HG02981 (cell line): ENCODE data around the gene SEMA6B.
"Not testable (repeated sequence)": the region's sequence is repeated elsewhere in the genome, so short reads cannot be mapped to it uniquely, and the experiment has no call there.

Source experiments
- ATAC-seq: cut with Tn5 transposase; IDR thresholded peaks from one replicate; pipeline ENCODE4 v1.9.1; 2021; ENCODE audit warnings: mild to moderate bottlenecking, moderate library complexity; ENCODE audit not compliant: unreplicated experiment

Gene SEMA6B

DNA sequence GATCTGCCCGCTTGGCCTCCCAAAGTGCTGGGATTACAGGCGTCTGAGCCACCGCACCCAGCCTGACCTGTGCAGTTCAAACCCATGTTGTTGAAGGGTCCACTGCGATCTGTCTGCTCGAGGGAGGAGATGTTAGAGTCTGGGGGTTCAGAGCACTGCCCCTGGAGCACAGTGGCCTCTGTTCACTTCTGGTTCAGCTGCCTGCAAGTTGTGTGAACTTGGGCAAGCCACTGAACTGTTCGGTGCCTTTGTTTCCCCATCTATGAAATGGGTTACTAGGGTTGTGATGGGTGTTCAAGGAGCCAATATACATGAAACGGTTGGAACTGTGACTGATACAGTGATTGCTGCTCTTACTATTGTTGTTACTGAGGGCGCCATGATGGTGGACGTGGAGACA is 26.1 kb downstream of the SEMA6B start:
- no peak for ATAC-seq

GRCh38 chr19:4531562-4532165 is 27.8 kb downstream of the SEMA6B start:
- ATAC-seq: no peak

- no peak for ATAC-seq
These were observed 29.5 kb downstream of the SEMA6B start for GRCh38 chr19:4529924-4530522.

GRCh38 chr19:4528843-4529242 is 30.6 kb downstream of the SEMA6B start:
- no peak for ATAC-seq

DNA sequence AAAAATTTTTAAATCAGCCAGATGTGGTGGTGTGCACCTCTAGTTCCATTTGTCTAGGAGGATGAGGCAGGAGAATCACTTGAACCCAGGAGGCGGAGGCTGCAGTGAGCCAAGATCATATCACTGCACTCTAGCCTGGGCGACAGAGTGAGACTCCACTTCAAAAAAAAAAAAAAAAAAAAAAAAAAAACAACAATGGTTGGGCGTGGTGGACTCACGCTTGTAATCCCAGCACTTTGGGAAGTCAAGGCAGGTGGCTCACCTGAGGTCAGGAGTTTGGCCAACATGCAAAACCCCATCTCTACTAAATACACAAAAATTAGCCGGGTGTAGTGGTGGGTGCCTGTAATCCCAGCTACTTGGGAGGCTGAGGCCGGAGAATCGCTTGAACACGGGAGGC is 32.1 kb downstream of the SEMA6B start:
- not testable (repeated sequence) for ATAC-seq

DNA sequence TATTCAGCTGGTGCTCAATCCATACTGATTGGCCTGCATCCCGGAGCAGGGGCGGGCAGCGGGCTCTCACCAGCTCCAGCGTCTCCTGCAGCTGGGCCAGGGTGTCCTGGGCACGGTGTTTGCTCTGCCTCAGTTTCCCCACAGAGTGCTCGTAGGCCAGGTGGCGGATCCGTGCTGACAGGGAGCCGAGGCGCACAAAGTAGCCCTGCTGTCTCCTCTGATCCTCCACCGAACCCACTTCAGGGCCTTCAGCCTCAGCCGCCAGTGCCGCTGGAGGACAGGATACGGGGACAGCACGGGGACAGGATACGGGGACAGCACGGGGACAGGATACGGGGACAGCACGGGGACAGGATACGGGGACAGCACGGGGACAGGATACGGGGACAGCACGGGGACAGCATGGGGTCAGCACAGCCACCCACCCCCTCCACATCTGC is 33.9 kb downstream of the SEMA6B start:
- ATAC-seq: no peak

DNA sequence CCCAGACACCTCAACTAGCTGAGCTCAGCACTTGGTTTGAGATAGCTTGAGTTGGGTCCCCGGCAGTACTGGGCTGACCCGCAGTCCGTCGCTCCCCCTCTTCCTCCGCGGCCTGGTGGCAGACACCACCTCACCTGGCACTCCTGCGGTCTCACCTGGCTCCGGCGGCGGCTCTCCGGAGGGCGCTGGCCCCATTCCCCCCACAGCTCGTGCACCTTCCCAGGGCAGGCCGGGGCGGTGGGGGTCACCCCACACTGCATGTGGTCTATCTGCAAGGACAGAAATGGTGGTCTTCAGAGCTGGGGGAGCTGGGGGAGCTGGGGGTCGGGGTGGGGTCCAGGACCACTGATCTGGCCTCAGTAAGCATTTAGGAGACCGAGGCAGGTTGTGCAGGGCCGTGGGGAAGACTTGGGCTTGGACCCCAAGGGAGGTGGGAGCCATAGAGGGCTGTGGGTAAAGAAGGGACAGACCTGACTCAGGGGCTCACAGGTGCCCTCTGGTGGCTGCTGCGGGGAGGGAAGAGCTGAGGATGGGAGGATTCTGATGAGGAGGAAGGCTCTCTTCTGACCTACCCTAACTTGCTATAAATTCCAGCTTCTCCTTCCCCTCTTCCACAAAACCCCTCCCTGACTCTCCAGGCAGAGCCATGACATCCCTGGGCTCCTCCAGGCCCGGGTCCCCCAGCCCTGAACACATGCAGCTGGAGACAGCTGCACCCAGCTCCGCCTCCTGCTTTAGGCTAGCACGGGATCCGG is 34.5 kb downstream of the SEMA6B start:
- no peak for ATAC-seq

- ATAC-seq: no peak
These were observed 36.0 kb downstream of the SEMA6B start for GRCh38 chr19:4523306-4524110.

DNA sequence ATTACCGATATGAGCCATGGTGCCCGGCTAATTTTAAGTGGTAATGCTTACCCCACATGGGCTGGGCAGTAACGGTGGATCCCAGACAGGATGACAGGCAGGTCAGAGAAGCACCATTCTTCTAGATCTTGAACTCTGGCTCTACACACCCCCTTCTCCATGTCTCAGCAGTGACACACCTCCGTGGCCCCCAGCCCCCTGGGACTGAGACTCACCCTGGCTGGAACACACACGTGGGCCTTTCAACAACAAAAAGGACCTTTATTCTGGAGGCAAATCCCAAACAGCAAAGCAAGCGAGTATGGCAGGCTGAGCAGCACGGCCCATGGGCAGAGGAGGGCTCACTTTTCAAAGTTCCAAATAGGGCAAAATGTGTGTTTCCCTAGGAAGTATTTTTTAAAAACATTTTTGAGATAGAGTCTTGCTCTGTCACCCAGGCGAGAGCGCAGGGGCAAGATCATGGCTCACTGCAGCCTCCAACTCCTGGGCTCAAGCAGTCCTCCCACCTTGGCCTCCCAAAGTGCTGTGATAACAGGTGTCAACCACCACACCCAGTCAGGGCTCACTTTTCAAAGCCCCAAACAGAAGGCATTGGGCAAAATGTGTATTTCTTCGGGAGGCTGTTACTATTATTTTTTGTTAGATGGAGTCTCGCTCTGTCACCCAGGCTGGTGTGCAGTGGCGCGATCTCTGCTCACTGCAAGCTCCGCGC is 37.0 kb downstream of the SEMA6B start:
- ATAC-seq: no peak

GRCh38 chr19:4521888-4522242 is 37.6 kb downstream of the SEMA6B start:
- no peak for ATAC-seq

GRCh38 chr19:4521170-4521887 is 38.2 kb downstream of the SEMA6B start:
- no peak for ATAC-seq

DNA sequence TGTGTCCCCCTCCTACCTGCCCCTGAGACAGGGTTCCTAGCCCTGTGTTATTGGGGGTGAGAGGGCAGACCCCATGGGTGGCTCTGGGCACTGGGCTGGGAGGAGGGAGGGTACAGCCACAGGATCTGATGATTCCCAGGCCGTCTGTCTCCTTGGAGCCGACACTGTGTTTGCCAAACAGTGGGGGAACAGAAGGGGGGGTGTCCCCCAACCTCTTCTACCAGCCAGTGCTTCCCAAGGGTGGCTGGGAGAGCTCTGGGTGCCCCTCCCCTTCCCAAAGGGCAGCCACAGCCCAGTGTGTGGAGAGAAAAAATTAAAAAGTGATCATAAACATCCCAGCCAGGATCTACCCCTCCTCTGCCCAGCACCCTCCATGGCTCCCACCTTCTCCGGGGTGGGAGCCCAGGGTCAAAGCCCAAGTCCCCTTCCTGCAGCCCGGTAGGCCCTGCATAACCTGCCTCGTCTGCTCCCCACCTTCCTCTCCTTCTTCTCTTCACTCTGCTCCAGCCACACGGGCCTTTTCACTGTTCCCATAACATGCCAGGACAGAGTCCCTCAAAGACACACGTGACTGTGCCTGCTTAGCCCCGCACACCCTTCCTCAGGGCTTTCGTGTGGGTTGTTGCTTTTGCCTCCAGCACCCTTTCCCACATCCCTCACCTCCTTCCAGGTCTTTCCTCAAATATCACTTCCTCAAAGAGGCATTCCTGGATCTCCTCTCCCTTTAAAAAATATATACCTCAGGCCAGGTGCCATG is 39.8 kb downstream of the SEMA6B start:
- ATAC-seq: no peak

- no peak for ATAC-seq
These were observed 40.4 kb downstream of the SEMA6B start for GRCh38 chr19:4519172-4519496.

GRCh38 chr19:4518345-4519171 is 40.9 kb downstream of the SEMA6B start, which contains the start of gene PLIN4:
TSS of gene PLIN4 (minus strand) at chr19:4518486. CDS start at chr19:4518272, 214 bp downstream.
- ATAC-seq: no peak

GRCh38 chr19:4517451-4518057 is 41.9 kb downstream of the SEMA6B start:
- no peak for ATAC-seq

DNA sequence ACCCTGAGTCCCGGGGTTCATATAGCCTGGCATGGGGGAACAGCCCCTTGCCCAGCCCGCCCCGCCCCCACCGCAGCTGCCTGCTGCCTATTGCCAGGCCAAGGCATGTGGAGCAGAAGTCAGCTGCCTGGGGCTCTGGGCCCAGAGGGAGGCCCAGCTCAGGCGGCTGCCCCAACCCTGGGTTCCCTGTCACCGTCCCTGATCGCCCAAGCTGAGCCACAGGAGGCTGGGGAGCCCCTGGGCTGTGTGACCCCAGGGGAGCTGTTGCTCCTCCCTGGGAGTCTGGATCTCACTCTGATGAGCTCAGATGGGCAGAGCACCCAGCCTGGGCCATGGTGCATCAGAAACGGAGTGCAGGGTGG is 42.6 kb downstream of the SEMA6B start:
- ATAC-seq: no peak

DNA sequence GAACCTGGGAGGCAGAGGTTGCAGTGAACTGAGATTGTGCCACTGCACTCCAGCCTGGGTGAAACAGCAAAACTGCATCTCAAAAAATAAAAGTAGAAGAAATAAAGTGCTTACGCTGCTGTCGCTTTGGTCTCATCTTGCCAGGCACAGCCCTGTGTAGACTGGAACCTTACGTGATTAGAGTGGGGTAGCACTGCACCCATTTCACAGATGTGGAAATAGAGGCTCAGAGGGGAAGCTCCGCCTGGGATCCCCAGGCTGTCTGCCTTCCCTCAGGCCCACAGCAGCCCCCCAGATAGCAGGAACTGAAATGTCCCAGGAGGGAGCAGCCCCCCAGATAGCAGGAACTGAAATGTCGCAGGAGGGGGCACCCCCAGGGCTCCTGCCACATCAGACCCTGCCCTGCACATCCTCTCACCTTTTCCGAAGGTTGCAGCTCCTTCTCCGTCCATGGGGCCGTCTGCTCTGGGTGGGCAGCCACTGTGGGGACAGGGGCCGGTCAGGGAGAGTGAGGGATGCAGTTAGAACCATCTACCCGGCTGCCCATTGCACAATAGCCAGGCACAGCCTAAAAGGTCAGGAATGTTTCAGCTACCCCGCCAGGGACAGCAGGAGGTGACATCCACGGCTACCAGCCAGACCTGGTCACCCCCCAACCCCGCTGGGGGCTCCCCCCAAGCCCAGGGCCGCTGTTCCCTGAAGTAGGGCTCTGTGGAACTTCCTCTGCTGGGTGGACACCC is 43.1 kb downstream of the SEMA6B start:
- no peak for ATAC-seq

DNA sequence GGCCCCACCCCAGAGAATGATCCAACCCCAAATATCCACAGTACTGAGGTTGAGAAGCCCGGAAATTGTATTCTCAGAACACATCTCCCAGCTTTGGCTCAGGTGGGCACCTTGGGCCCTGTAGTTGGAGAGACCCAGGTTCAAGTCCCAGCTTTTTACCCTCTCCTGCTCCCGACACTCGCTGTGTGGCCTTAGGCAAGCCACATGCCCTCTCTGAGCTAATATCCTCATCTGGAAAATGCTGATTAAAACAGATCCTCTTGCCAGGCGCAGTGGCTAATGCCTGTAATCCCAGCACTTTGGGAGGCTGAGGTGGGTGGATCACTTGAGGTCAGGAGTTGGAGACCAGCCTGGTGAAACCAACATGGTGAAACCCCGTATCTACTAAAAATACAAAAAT is 43.8 kb downstream of the SEMA6B start:
- ATAC-seq: no peak
